Measurements from ENCODE around the gene SYMPK. TPM values are rescaled to one million over a fixed set of nuclear protein-coding genes. Genes with fewer than 3 reads are reported as not detected.

Gene SYMPK
- total RNA-seq, 4 donors from 2014 or later = 28.4 to 36.6 (median 31.6) TPM

DNA sequence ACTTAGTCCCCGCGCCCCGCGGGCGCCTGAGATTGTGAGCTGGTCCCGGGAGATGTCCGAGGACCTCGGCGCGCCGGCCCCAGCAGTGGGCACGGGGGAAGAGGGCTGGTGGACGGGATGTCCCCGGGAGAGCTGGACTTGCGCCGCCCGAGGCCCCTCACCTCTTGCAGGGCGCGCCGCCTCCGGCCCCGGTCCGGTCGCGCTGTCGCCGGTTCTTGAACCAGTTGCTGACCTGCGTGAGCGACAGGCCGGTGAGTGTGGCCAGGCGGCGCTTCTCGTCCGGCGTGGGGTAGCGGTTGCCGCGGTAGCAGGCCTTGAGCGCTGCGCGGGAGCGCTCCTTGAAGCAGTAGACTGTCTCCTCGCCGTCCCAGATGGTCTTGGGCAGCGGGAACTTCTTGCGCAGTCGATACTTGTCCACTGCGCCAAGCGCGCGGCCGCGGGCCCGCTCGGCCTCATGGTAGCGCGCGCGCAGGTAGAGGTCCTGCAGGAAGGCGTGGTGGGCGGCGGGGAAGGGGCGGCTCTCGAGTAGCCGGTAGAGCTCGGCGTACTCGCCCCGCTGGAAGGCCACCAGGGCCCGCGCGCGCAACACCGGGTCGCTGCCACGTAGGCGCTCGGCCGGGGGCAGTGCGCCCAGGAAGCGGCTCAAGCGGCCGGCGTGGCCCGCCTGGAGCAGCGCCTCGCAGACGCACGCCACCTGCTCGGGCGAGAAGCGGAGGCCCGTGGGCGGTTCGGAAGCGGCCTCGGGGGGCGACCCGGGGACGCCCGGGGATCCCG is 94.9 kb downstream of the SYMPK start:
- TF ChIP-seq, protein P1, sequence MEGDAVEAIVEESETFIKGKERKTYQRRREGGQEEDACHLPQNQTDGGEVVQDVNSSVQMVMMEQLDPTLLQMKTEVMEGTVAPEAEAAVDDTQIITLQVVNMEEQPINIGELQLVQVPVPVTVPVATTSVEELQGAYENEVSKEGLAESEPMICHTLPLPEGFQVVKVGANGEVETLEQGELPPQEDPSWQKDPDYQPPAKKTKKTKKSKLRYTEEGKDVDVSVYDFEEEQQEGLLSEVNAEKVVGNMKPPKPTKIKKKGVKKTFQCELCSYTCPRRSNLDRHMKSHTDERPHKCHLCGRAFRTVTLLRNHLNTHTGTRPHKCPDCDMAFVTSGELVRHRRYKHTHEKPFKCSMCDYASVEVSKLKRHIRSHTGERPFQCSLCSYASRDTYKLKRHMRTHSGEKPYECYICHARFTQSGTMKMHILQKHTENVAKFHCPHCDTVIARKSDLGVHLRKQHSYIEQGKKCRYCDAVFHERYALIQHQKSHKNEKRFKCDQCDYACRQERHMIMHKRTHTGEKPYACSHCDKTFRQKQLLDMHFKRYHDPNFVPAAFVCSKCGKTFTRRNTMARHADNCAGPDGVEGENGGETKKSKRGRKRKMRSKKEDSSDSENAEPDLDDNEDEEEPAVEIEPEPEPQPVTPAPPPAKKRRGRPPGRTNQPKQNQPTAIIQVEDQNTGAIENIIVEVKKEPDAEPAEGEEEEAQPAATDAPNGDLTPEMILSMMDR (IDR thresholded peaks at IDR 0.05) = no peak
- peak in 1 of 4 donors; percentile 53 for TF ChIP-seq POLR2A (IDR thresholded peaks at IDR 0.05)
- H3K27ac ChIP-seq = peak overlapping the region; percentile 85 to 98 (median 96)
- WGBS, 2 donors = 0% methylated on average over 19 of the region's 102 CpGs; no CpG with 5 or more reads in 1 of the 2 donors
- no peak for DNase-seq
- H3K27me3 ChIP-seq = peaks cover 0 to 8% (median 0%) of the 10 kb centered on the region in 4 donors
- no peaks in the 10 kb centered on the region for H3K9me3 ChIP-seq
- peaks cover 25 to 69% (median 42%) of the 10 kb centered on the region in 3 donors for H3K4me1 ChIP-seq
- H3K4me3 ChIP-seq = peak overlapping the region; percentile 73 to 79 (median 77)
- peaks cover 0 to 25% (median 0%) of the 10 kb centered on the region in 3 donors for H3K36me3 ChIP-seq
- intact Hi-C loops (cut with DNase I) = loop anchor here (10.0 kb wide), 1 partner anchor 53 kb away; no protein-coding TSS in a partner anchor

DNA sequence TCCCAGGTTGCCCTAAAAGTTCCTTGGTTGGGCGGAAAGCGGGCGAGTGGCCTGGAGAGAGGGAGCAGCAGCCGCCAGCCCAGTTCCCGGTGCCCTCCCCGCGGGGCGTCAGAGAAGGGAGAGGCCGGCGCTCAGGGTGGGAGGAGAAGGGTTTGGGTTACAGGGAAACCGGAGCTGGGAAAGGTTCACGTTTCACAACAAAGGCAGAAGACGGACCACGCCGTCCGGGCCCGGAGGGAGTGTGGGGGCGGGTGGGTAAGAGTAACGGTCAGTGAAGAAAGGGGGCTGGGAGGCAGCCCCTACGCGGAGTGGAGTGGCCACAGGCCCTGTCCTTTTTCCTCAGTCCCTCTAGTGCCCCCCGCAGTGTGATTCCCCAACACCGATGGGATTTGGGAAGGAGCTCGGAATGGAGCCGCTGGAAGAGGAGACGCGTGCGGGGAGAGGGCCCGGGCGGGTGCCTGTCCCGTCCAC is 95.5 kb downstream of the SYMPK start:
- peak overlapping the region; percentile 73 to 79 (median 77) for H3K4me3 ChIP-seq
- H3K4me1 ChIP-seq = peaks cover 25 to 74% (median 42%) of the 10 kb centered on the region in 3 donors
- intact Hi-C loops (cut with DNase I) = loop anchor here (10.0 kb wide), 1 partner anchor 53 kb away; no protein-coding TSS in a partner anchor
- peak overlapping the region; percentile 85 to 98 (median 96) for H3K27ac ChIP-seq
- peaks cover 0 to 8% (median 0%) of the 10 kb centered on the region in 4 donors for H3K27me3 ChIP-seq
- H3K9me3 ChIP-seq = no peaks in the 10 kb centered on the region
- H3K36me3 ChIP-seq = peaks cover 0 to 19% (median 0%) of the 10 kb centered on the region in 3 donors
- 9% methylated on average over 13 of the region's 31 CpGs; no CpG with 5 or more reads in 1 of the 2 donors for WGBS, 2 donors
- TF ChIP-seq POLR2A (IDR thresholded peaks at IDR 0.05) = peak in 2 of 4 donors; percentile 53 to 69
- TF ChIP-seq, protein P1 (IDR thresholded peaks at IDR 0.05) = no peak
- DNase-seq = no peak

DNA sequence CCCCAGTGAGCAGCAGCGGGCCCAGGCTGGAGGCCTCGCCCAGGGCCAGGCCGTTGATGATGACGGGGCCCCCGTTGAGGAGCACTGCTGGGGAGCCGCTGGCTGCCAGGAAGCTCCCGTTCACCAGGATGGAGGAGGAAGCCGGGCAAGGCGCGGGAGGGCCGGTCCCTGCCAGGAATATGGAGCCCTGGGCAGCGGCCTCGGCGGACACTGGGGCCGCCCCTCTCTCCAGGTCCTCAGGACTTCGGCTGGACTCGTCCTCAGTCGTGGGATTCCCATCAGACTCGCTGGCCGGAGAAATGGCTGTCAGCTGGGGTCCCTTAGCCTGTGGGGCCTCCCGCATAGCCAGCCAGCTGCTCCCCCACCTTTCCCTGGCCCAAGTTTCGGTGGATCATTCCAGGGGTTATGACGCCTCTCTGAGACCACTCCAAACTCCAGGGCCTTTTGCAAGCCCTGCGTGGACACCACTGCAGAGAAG is 96.0 kb downstream of the SYMPK start:
- H3K4me3 ChIP-seq = peak overlapping the region; percentile 73 to 79 (median 77)
- no peaks in the 10 kb centered on the region for H3K9me3 ChIP-seq
- H3K27ac ChIP-seq = peak overlapping the region; percentile 85 to 98 (median 96)
- no peak for DNase-seq
- H3K27me3 ChIP-seq = peaks cover 0 to 8% (median 0%) of the 10 kb centered on the region in 4 donors
- intact Hi-C loops (cut with DNase I) = loop anchor here (10.0 kb wide), 1 partner anchor 52 kb away; no protein-coding TSS in a partner anchor
- no peak for TF ChIP-seq POLR2A (IDR thresholded peaks at IDR 0.05)
- whole genome bisulfite sequencing, 2 donors = 35 to 40% methylated on average over 1 to 4 of the region's 24 CpGs
- peaks cover 25 to 75% (median 42%) of the 10 kb centered on the region in 3 donors for H3K4me1 ChIP-seq
- H3K36me3 ChIP-seq = peaks cover 0 to 14% (median 0%) of the 10 kb centered on the region in 3 donors

DNA sequence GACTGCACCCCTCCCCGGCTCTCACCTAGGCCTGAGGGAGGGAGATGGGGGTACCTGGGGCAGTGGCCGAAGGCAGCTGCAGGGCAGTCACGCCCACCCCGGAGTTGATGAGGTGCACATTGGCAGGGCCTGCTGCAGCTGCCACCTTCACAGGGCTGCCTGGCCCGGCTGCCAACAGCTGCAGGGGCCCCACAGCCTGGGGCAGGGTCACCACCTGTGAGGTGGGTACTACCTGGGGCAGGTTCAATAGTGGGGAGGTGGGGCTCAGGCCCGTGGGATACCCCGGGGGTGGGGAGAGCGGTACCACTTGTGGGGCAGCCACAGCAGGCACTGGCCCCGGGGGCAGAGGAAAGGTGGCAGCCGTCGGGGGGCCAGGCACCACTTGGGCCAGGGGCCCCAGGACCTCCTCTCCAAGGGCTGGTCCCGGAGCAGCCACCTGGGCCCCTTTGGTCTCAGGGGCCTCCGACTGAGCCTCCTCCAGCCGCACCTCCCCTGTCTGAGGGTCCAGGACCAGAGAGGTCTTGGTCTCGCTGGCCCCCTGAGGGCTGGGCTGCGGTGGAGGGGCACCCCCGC is 96.6 kb downstream of the SYMPK start:
- 30 to 50% methylated on average over 1 to 2 of the region's 17 CpGs for WGBS, 2 donors
- no peak for DNase-seq

More for the DNA sequence above, 96.6 kb downstream of the SYMPK start:
- peak overlapping the region; percentile 73 to 79 (median 77) for H3K4me3 ChIP-seq
- H3K4me1 ChIP-seq = peaks cover 25 to 73% (median 40%) of the 10 kb centered on the region in 3 donors
- TF ChIP-seq, protein P1 (IDR thresholded peaks at IDR 0.05) = no peak
- TF ChIP-seq POLR2A (IDR thresholded peaks at IDR 0.05) = no peak
- H3K27me3 ChIP-seq = peaks cover 0 to 8% (median 0%) of the 10 kb centered on the region in 4 donors
- H3K27ac ChIP-seq = peak overlapping the region; percentile 85 to 98 (median 96)
- peaks cover 0 to 13% (median 0%) of the 10 kb centered on the region in 3 donors for H3K36me3 ChIP-seq
- intact Hi-C loops (cut with DNase I) = loop anchor here (10.0 kb wide), 1 partner anchor 52 kb away; no protein-coding TSS in a partner anchor
- H3K9me3 ChIP-seq = no peaks in the 10 kb centered on the region
